NCI-H187 (cell line): ENCODE data around the gene GTF2H2.
"Not testable (repeated sequence)": the region's sequence is repeated elsewhere in the genome, so short reads cannot be mapped to it uniquely, and the experiment has no call there.

ENCODE experiments used
- DNase-seq, 2 experiments: peaks; one replicate each; lab custom pipeline; 2025; lab: John Stamatoyannopoulos, UW

GTF2H2 gene

DNA sequence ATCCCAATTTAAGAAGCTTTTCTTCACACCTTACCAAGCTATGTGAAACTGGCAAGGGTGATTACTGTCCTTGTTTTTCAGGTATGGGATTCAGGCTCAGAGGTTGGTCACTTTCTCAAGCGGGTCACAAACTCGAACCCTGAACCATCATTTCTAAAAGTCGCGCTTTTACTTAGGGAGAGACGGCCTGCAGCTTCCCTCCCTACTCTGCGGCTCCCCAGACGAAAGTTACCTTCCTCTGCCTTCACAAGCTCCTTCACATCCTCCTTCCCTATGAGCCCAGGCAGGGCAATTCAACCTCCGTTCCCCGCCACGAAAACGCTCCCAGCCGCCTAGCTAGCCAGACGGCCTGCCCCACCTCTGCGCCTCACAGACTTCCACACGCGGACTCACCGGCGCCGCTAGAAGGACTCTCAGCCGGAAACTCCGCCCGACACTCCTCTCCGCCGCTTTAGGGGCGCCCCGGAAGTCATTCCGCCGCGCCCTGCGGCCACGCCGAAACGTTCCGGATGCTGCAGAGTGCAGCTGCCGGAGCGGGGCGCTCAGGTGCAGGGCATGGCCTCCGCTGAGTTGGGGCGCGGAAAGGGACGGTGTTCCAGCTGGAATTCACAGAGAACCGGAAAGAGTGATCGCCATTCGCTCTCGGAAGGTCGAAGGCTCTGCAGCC lies at the start of gene GTF2H2:
GTF2H2 (minus strand) TSS at position 415 of the 667 bp plus-strand sequence. CDS start 4,913 bp downstream, outside the sequence.
- not testable (repeated sequence) for DNase-seq

GRCh38 chr5:71109730-71110275 lies 42.3 kb upstream of the GTF2H2 start:
- not testable (repeated sequence) for DNase-seq

- not testable (repeated sequence) for DNase-seq
These were observed 32.5 kb upstream of the GTF2H2 start for GRCh38 chr5:71099996-71100395.

GRCh38 chr5:71097930-71098203 lies 30.4 kb upstream of the GTF2H2 start:
- DNase-seq, result not testable (repeated sequence)

GRCh38 chr5:71097173-71097929 lies 29.9 kb upstream of the GTF2H2 start:
- DNase-seq, result not testable (repeated sequence)

- DNase-seq, result not testable (repeated sequence)
These were observed 22.3 kb upstream of the GTF2H2 start for GRCh38 chr5:71089773-71090172.

GRCh38 chr5:71088754-71089153 lies 21.3 kb upstream of the GTF2H2 start:
- not testable (repeated sequence) for DNase-seq

DNA sequence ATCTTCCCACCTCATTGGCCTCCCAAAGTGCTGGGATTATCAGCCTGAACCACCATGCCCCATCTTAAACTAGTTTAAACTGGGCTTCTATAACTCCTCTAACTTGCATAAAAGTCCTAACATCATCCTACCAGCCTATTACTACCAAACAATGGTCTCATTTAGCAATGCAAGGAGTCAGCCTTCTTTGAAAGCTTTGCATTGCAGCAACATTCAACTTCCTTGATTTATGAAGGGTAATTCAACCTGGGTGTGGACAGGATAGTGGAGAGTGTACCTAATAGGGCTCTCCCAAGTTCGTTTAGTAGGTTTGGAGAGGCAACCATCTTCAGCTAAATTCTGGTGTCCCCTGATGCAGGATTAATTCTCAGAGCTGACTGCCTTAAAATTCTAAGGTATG lies 18.7 kb upstream of the GTF2H2 start:
- DNase-seq, result not testable (repeated sequence)

DNA sequence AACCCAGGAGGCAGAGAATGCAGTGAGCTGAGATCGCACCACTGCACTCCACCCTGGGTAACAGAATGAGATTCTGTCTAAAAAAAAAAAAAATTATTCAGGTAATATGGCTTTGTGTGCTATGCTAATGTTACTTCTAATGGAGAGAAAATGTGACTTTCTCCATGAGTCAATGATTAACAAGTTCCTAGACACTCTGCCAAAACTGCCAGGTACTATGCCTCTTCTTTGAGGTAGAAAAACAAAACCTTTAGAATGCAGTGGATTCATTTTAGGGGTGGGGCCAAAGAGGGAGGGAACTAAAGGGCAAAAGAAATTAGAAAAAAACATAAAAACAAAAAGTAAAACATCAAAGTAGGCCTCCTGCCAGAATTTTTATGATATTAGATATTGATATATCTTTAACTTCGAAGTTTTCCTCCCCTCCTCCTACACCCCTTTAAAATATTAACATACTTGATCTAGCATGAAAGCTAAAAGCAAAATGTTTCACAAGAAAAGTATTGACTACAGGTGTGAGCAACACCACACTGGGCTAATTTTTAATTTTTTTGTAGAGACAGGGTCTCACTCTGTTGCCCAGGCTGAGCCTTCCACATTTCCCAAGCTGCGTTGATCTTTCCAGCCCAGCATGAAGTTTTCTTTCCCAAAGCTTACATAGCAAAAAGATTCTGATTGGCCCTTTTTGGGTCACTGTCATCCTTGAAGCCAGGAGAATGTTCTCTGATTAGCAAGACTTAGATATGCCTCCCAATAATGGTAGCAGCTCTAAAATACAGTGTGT lies 17.0 kb upstream of the GTF2H2 start:
- not testable (repeated sequence) for DNase-seq

DNA sequence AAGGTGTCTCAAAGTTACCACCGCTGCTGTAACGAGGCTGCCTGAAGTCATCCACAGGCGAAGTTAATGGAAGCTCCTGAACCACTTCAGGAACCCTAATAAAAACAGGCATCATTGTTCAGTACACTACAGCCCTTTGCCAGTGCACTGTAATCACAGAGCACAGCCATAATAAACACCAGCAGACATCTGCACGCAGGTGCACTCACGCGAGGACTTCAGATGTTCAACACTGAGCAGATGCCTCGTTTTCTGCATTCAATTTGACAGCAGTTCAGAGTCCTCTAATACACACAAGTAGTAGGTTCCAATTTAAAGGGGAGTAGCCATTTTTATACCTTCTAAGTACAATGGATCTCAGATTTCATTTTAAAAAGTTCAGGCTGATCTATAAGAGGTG lies 15.4 kb upstream of the GTF2H2 start:
- DNase-seq, result not testable (repeated sequence)

GRCh38 chr5:71082340-71082739 lies 14.9 kb upstream of the GTF2H2 start:
- DNase-seq, result not testable (repeated sequence)

DNA sequence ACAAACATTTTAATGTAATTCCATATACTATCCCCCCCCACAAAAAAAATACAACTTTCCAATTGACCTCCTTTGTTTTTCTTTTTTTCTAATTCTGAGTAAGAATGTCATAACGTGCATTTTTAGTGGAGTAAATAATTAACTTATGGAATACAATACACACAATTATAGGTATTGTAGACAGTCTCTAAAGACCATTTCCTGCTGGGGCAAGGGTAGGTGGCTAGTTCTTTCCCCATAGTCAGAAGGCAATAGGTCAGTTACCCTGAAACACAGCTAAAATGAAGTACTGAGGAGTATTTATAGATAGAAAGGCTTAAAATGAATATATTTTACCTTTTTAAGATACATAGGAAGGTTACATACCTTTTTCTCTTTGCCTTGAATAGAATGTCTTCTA lies 6.2 kb downstream of the GTF2H2 start:
- not testable (repeated sequence) for DNase-seq

GRCh38 chr5:71059426-71059825 lies 8.1 kb downstream of the GTF2H2 start:
- DNase-seq, result not testable (repeated sequence)

DNA sequence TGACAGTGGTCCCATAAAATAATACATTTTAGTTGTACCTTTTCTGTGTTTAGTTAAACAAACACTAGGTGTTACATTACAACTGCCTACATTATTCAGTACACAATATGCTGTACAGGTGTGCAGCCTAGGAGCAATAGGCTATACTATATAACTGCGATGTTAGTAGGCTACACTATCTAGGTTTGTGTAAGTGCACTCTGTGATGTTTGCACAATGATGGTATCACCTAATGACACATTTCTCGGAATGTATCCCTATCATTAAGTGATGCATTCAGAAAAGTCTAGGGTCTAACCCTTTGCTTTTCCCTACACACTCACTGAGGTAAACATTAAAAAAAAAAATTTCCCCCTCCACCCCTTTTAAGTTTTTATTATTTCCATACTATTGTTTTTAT lies 22.7 kb downstream of the GTF2H2 start:
- DNase-seq, result not testable (repeated sequence)

DNA sequence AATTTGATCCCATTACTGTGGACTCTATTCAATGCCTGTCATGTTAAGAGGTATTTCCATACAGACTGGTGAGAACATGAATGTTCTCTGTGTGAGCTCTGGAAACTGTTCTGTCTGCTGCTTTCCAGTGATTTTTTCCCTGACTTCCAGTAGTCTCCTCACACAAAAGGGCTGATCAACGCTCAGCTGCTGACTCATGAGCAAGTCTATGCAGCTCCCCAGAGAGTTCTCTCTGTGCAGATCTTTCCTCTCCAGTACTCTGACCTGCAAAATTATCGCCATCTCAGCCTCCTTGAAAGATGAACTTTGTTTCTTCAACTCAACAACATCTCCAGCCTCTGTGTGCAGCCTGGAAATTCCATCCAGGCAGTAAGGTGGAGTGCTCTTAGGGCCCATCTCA lies 23.3 kb downstream of the GTF2H2 start:
- DNase-seq, result not testable (repeated sequence)

GRCh38 chr5:71031046-71031776 lies 36.3 kb downstream of the GTF2H2 start:
- DNase-seq, result not testable (repeated sequence)

DNA sequence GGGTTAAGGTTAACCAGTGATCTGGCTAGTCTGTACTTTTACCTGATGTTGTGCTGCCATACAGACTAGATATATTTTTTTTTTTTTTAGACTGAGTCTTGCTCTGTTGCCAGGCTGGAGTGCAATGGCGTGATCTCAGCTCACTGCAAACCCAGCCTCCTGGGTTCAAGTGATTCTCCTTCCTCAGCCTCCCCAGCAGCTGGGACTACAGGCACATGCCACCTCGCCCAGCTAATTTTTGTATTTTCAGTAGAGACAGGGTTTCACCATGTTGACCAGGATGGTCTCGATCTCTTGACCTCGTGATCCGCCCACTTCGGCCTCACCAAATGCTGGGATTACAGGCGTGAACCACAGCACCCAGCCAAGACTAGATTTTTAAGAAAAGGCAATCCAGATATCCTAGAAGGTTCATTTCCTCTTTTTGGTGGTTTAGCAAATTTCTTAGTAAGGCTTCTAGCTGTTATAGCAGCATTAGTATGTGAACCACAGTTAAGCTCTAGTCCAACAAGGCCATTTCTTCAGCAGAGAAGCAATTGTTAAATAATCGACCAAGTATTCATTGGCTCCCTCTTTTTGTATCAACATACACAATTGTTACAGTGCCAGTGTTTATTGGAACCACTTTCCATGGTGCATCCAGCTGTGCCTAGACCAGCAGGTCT lies 42.1 kb downstream of the GTF2H2 start, which contains the start of gene NAIP:
NAIP (minus strand) TSS at position 51 of the 665 bp plus-strand sequence. CDS start 12,424 bp downstream, outside the sequence.
- DNase-seq, result not testable (repeated sequence)

DNA sequence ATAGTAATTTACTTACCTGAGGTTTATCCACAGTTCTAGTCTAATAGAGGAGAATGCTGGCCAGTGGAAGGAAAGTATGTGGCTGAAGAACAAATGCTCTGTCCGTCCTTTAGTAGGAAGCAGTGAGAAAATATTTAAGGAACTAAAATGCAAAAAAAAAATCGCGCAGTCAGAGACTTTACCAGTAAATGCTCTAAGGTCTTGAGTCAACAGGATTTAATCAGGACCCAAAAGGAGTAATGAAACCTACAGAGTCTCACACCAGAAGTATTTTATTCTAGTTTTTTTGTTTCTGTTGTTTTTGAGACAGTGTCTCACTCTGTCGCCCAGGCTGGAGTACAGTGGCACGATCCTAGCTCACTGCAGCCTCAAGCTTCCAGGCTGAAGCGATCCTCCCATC lies 46.8 kb downstream of the GTF2H2 start:
- DNase-seq, result not testable (repeated sequence)

DNA sequence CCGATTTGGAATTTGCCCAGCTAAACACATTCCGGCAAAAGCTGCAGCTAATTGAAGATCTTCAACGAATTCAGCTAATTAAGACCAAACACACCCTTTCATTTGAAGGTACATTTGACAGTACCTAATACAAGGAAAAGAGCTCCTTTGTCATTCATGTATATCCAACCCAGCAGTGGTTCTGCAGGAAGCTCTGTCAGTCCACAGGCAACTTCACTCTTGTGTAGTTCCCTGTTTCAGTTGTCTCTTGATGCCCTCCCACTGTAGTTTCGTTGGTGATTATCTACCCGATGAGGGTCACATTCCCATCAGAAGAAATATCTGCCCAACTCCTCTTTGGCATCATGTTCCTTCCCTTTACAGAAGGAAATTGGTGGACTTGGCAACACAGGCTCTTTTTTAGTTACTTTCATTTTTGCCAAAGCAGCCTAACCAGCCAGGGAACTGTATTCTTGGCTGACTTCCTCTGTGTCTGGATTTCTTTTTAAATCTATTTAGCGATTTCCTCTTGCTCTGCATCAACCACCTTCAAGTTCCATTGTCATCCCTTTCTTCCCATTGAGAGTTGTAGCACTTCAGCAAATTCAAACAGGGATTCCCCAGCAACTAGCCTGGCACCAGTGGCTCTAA lies 49.0 kb downstream of the GTF2H2 start:
- not testable (repeated sequence) for DNase-seq

DNA sequence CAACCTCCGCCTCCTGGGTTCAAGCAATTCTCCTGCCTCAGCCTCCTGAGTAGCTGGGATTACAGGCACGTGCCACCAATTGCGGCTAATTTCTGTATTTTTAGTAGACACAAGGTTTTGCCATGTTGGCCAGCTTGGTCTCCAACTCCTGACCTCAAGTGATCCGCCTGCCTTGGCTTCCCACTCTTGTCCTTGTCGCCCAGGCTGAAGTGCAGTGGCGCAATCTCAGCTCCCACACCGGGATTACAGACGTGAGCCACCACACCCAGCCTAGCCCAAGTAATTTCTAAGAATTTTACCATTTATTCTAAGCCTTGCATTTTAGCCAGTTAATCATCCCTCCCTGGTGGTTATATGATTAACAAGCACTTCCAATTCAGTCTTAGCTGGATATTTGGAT lies 53.3 kb downstream of the GTF2H2 start:
- DNase-seq, result no peak
